HepG2 (cell line): ENCODE data around the gene SH3GL1. TPM values are rescaled to one million over a fixed set of nuclear protein-coding genes. Genes with fewer than 3 reads are reported as not detected.

Experiments
- ADNP ChIP-seq: sonication (generic); formaldehyde crosslinking; IDR thresholded peaks from 2 replicates; pipeline ENCODE4 v1.4.0; 2020; ENCODE audit warnings: missing genetic modification reagents
- ARID2 ChIP-seq: sonication (generic); formaldehyde crosslinking; IDR thresholded peaks from 2 replicates; pipeline ENCODE4 v1.8.1; 2022; ENCODE audit warnings: mild to moderate bottlenecking, missing genetic modification reagents, borderline replicate concordance
- BHLHE40 ChIP-seq: IDR thresholded peaks from 2 replicates; pipeline ENCODE4 v1.6.1; 2011; ENCODE audit warnings: low read length, improper control_type of control experiment
- ETV5 ChIP-seq: IDR thresholded peaks from 2 replicates; pipeline ENCODE4 v1.6.1; 2018; ENCODE audit warnings: missing biosample characterization, missing genetic modification reagents, inconsistent platforms, borderline replicate concordance
- GATAD1 ChIP-seq: IDR thresholded peaks from 2 replicates; pipeline ENCODE4 v1.6.1; 2016; ENCODE audit warnings: missing genetic modification reagents, missing compliant biosample characterization
- HOXA3 ChIP-seq: sonication (generic); formaldehyde crosslinking; IDR thresholded peaks from 2 replicates; pipeline ENCODE4 v1.5.0; 2020; ENCODE audit warnings: missing genetic modification reagents
- JDP2 ChIP-seq: sonication (generic); formaldehyde crosslinking; IDR thresholded peaks from 2 replicates; pipeline ENCODE4 v1.8.1; 2022; ENCODE audit warnings: missing genetic modification reagents, borderline replicate concordance
- JUN ChIP-seq: sonication (generic); formaldehyde crosslinking; IDR thresholded peaks from 2 replicates; pipeline ENCODE4 v1.4.0; 2020; ENCODE audit warnings: mild to moderate bottlenecking, missing genetic modification reagents
- LCORL ChIP-seq, 2 experiments: fragments of 450-650 bp in 1 of 2; sonication (generic) in 1 of 2; formaldehyde crosslinking in 1 of 2; IDR thresholded peaks; 2 replicates each; pipeline versions ENCODE4 v1.5.0 to v1.6.1; 2017 to 2020; ENCODE audit warnings: antibody characterized with exemption in 1 of 2, missing genetic modification reagents in 1 of 2
- MAZ ChIP-seq, 2 experiments: sonication (generic) in 1 of 2; formaldehyde crosslinking in 1 of 2; IDR thresholded peaks; 2 replicates each; pipeline versions ENCODE4 v1.5.0 to v1.6.1; 2012 to 2020; ENCODE audit warnings: low read depth in 2 of 2, mild to moderate bottlenecking in 2 of 2, borderline replicate concordance in 1 of 2, improper control_type of control experiment in 1 of 2, low read length in 1 of 2, missing genetic modification reagents in 1 of 2, moderate library complexity in 1 of 2
- NCOA5 ChIP-seq: sonication (generic); formaldehyde crosslinking; IDR thresholded peaks from 2 replicates; pipeline ENCODE4 v1.4.0; 2020; ENCODE audit warnings: missing genetic modification reagents
- NFKBIZ ChIP-seq: IDR thresholded peaks from 2 replicates; pipeline ENCODE4 v1.6.1; 2018; ENCODE audit warnings: missing genetic modification reagents, missing compliant biosample characterization
- PBX2 ChIP-seq: IDR thresholded peaks from 2 replicates; pipeline ENCODE4 v1.6.1; 2016; ENCODE audit warnings: control low read depth
- POGZ ChIP-seq: sonication (generic); formaldehyde crosslinking; IDR thresholded peaks from 2 replicates; pipeline ENCODE4 v1.4.0; 2020; ENCODE audit warnings: mild to moderate bottlenecking, missing genetic modification reagents
- SKI ChIP-seq: fragments of 450-650 bp; IDR thresholded peaks from one replicate; pipeline ENCODE4 v1.6.1; 2018; ENCODE audit warnings: mild to moderate bottlenecking; ENCODE audit not compliant: partially characterized antibody
- SOX5 ChIP-seq: IDR thresholded peaks from 2 replicates; pipeline ENCODE4 v1.6.1; 2016; ENCODE audit warnings: borderline replicate concordance
- SPEN ChIP-seq: sonication (generic); formaldehyde crosslinking; IDR thresholded peaks from 2 replicates; pipeline ENCODE4 v1.5.1; 2020; ENCODE audit warnings: low read depth, mild to moderate bottlenecking, missing genetic modification reagents
- TBL1XR1 ChIP-seq: fragments of 150-350 bp; IDR thresholded peaks from 2 replicates; pipeline ENCODE4 v1.6.1; 2014; ENCODE audit warnings: borderline replicate concordance, low read length; ENCODE audit not compliant: partially characterized antibody
- TEF ChIP-seq: sonication (generic); formaldehyde crosslinking; IDR thresholded peaks from 2 replicates; pipeline ENCODE4 v1.5.0; 2020; ENCODE audit warnings: missing genetic modification reagents
- TFDP1 ChIP-seq: IDR thresholded peaks from 2 replicates; pipeline ENCODE4 v1.6.1; 2016; ENCODE audit warnings: missing compliant biosample characterization, missing genetic modification reagents, borderline replicate concordance
- ZFP90 ChIP-seq: sonication (generic); formaldehyde crosslinking; IDR thresholded peaks from 2 replicates; pipeline ENCODE4 v1.8.0; 2022; ENCODE audit warnings: missing genetic modification reagents, mild to moderate bottlenecking, inconsistent platforms, borderline replicate concordance
- ZMAT3 ChIP-seq: sonication (generic); formaldehyde crosslinking; conservative IDR thresholded peaks from 2 replicates; pipeline ENCODE4 v1.7.0; 2021; ENCODE audit warnings: missing genetic modification reagents
- ZNF337 ChIP-seq: sonication (generic); formaldehyde crosslinking; IDR thresholded peaks from 2 replicates; pipeline ENCODE4 v1.5.1; 2020; ENCODE audit warnings: missing genetic modification reagents, low read depth, mild to moderate bottlenecking, borderline replicate concordance
- ZNF607 ChIP-seq: sonication (generic); formaldehyde crosslinking; IDR thresholded peaks from 2 replicates; pipeline ENCODE4 v1.5.1; 2020; ENCODE audit warnings: missing genetic modification reagents, mild to moderate bottlenecking, borderline replicate concordance
- ZNF614 ChIP-seq: IDR thresholded peaks from 2 replicates; pipeline ENCODE4 v1.6.1; 2018; ENCODE audit warnings: missing biosample characterization, missing genetic modification reagents, inconsistent platforms, borderline replicate concordance
- ZSCAN21 ChIP-seq: sonication (generic); formaldehyde crosslinking; IDR thresholded peaks from 2 replicates; pipeline ENCODE4 v1.8.0; 2022; ENCODE audit warnings: mild to moderate bottlenecking, missing genetic modification reagents, moderate library complexity, borderline replicate concordance
- ZSCAN25 ChIP-seq: sonication (generic); formaldehyde crosslinking; IDR thresholded peaks from 2 replicates; pipeline ENCODE4 v1.8.0; 2022; ENCODE audit warnings: mild to moderate bottlenecking, missing genetic modification reagents
- polyA plus RNA-seq, 8 experiments: library from polyadenylated mRNA; depleted of rRNA in 3 of 8; stranded (reverse) in 7 of 8; unstranded in 1 of 8; fragments of >200 nt; fragmentation: Illumina TruSeq in 4 of 8; extraction: Trizol in 4 of 8; gene quantifications; 2 replicates each; pipeline versions ENCODE4 v1.2.1 to v1.2.3, GENCODE V29; 2011 to 2016; ENCODE audit warnings: low read depth in 4 of 8, missing spikeins in 1 of 8, mixed read lengths in 1 of 8; ENCODE audit not compliant: insufficient read depth in 1 of 8
- total RNA-seq, 5 experiments: library from RNA; depleted of rRNA; stranded (reverse); fragments of >200 nt; fragmentation: Illumina TruSeq; extraction: Trizol; gene quantifications; 2 replicates each; pipeline ENCODE4 v1.2.3, GENCODE V29; 2016; ENCODE audit warnings: low read depth in 1 of 5
- TF ChIP-seq, protein P1 (sequence below): sonication (generic); formaldehyde crosslinking; IDR thresholded peaks from 2 replicates; pipeline ENCODE4 v1.4.0; 2020; ENCODE audit warnings: missing genetic modification reagents

The SH3GL1 gene
- total and polyA plus RNA-seq, 2 of the 13 experiments (the other 11 are each of a cell fraction or from before 2014, with no cell fraction given) = 33.0 to 45.1 TPM

DNA sequence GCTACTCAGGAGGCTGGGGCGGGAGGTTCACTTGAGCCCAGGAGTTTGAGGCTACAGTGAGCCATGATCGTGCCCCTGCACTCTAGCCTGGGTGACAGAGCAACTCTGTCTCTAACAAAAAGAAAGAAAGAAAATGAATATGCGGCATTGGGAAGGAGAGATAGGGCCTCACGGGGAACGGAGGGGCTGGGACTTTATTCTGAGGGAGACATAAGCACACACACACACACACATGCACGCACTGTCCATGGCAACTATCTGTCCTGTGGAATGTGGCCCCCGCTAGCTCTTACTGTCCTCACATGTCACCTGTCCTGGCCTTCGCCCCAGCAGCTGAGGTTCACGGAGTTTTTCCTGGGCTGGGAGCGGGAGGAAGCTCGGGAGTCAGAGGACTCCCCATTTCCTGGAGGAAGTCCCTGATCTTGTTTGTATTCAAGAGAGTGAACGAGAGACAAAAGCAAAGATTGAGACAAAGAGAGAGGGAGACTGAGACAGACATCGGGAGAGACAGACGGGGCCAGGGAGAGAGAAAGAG lies 62.4 kb downstream of the SH3GL1 start (continued):
- no peak for TF ChIP-seq TEF
- TF ChIP-seq, protein P1, sequence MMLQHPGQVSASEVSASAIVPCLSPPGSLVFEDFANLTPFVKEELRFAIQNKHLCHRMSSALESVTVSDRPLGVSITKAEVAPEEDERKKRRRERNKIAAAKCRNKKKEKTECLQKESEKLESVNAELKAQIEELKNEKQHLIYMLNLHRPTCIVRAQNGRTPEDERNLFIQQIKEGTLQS (CRISPR knock-in tag) = no peak
- 0 out of 2 replicates have a peak, but pooled peaks have one; percentile 29 for TF ChIP-seq BHLHE40
- TF ChIP-seq HOXA3 = peak; percentile 51; the same call in 1 of the 2 replicates
- peak; percentile 47; the same call in 1 of the 2 replicates for TF ChIP-seq ZNF607 (CRISPR knock-in tag)
- peak; percentile 43; the same call in 1 of the 2 replicates for TF ChIP-seq SOX5
- 0 out of 2 replicates have a peak, but pooled peaks have one; percentile 15 for TF ChIP-seq POGZ (CRISPR knock-in tag)
- peak; percentile 90 for TF ChIP-seq MAZ (IDR thresholded peaks at IDR 0.05; ENCODE audit: borderline replicate concordance, low read depth, low read length)
- peak; percentile 65 for TF ChIP-seq MAZ (CRISPR knock-in tag; IDR thresholded peaks at IDR 0.05; ENCODE audit: low read depth)
- TF ChIP-seq JUN (CRISPR knock-in tag) = no peak
- TF ChIP-seq ARID2 (CRISPR knock-in tag) = no peak
- peak; percentile 71; the same call in 1 of the 2 replicates for TF ChIP-seq ZSCAN21 (CRISPR knock-in tag)
- peak; percentile 55; the same call in 1 of the 2 replicates for TF ChIP-seq TFDP1 (CRISPR knock-in tag)
- TF ChIP-seq SPEN = peak; percentile 63; the same call in 1 of the 2 replicates
- TF ChIP-seq ZMAT3 (CRISPR knock-in tag) = no peak
- TF ChIP-seq ZNF337 = peak; percentile 43; the same call in 1 of the 2 replicates
- no peak for TF ChIP-seq ZSCAN25 (CRISPR knock-in tag)
- no peak for TF ChIP-seq ZNF614
- no peak for TF ChIP-seq NFKBIZ
- TF ChIP-seq TBL1XR1 = no peak
- peak; percentile 24; the same call in 1 of the 2 replicates for TF ChIP-seq GATAD1
- no peak for TF ChIP-seq NCOA5 (CRISPR knock-in tag)
- no peak for TF ChIP-seq JDP2 (CRISPR knock-in tag)
- TF ChIP-seq ADNP (CRISPR knock-in tag) = peak; percentile 45; the same call in 1 of the 2 replicates
- peak; percentile 47 for TF ChIP-seq SKI
- TF ChIP-seq PBX2 (CRISPR knock-in tag) = no peak
- peak; percentile 27; the same call in 1 of the 2 replicates for TF ChIP-seq ETV5 (CRISPR knock-in tag)
- TF ChIP-seq ZFP90 (CRISPR knock-in tag) = 0 out of 2 replicates have a peak, but pooled peaks have one; percentile 56
- TF ChIP-seq LCORL (IDR thresholded peaks at IDR 0.05) = no peak
- TF ChIP-seq LCORL (CRISPR knock-in tag; IDR thresholded peaks at IDR 0.05) = 0 out of 2 replicates have a peak, but pooled peaks have one; percentile 42
